ENCODE data around the gene LHFPL2. TPM values are rescaled to one million over a fixed set of nuclear protein-coding genes. Genes with fewer than 3 reads are reported as not detected.

Gene LHFPL2
- total RNA-seq, 3 donors from 2014 or later: 44.8 to 63.6 (median 50.2) TPM

- no peaks in the 10 kb centered on the region for H3K4me1 ChIP-seq (ENCODE audit: low read depth)
- no peak for ATAC-seq
- H3K4me3 ChIP-seq: no peak overlapping the region
- no peak for DNase-seq
- H3K36me3 ChIP-seq (ENCODE audit: low read depth): no peaks in the 10 kb centered on the region
- intact Hi-C loops (cut with DNase I, micrococcal nuclease): no loop called here
- no peak for TF ChIP-seq CTCF (IDR thresholded peaks at IDR 0.05)
- no peaks in the 10 kb centered on the region for H3K9me3 ChIP-seq
Observed at GRCh38 chr5:78554670-78555069, 93.9 kb downstream of the LHFPL2 start.

DNA sequence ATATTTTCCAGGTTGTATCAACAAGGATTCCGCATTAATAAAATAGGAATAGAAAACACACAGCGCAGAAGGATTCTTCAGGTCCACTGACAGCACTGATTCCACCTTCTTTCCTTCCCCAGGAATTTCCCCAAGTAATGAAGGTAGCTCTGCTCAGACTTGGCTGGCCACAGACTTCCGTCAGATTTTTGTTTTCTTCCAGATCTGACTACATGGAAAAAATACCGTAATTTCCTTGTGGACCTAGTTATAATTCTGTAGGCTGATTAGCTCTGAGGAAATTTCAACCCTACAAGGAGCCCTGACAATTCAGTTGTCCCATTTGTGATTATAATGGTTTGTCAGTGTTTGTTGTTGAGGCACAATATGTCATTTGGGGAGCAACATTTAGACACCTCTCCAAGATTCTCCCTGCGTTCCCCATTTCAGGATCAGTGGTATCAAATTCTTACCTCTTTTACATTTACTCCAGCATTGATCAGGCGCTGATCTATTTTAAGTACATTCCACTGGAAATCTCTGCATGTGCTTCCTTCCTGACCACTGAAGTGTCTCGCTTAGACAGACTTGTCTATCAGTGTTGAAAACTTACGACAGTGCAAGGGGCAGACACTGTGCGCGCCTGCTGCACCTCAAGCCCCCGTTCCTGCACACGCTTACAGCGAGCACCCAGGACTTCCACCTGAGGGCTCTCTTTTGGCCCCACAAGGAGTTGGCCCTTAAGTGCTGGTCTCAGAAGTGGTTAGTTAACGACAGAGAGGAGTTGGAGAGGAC lies 94.8 kb downstream of the LHFPL2 start:
- ATAC-seq: no peak
- H3K36me3 ChIP-seq (ENCODE audit: low read depth): no peaks in the 10 kb centered on the region

GRCh38 chr5:78552729-78553342 lies 95.7 kb downstream of the LHFPL2 start:
- no peaks in the 10 kb centered on the region for H3K36me3 ChIP-seq (ENCODE audit: low read depth)
- no peak overlapping the region for H3K4me3 ChIP-seq
- no peaks in the 10 kb centered on the region for H3K4me1 ChIP-seq (ENCODE audit: low read depth)
- no peak for DNase-seq
- no peaks in the 10 kb centered on the region for H3K9me3 ChIP-seq
- TF ChIP-seq CTCF (IDR thresholded peaks at IDR 0.05): no peak
- intact Hi-C loops (cut with DNase I, micrococcal nuclease): no loop called here
- ATAC-seq: no peak

More for the DNA sequence above, 94.8 kb downstream of the LHFPL2 start:
- Histone ChIP-seq H3K4me1 (ENCODE audit: low read depth) (no peaks in the 10 kb centered on the region), H3K9me3 (no peaks in the 10 kb centered on the region), H3K4me3 (no peak overlapping the region)
- no peak for TF ChIP-seq CTCF (IDR thresholded peaks at IDR 0.05)
- DNase-seq: no peak
- intact Hi-C loops (cut with DNase I, micrococcal nuclease): no loop called here

DNA sequence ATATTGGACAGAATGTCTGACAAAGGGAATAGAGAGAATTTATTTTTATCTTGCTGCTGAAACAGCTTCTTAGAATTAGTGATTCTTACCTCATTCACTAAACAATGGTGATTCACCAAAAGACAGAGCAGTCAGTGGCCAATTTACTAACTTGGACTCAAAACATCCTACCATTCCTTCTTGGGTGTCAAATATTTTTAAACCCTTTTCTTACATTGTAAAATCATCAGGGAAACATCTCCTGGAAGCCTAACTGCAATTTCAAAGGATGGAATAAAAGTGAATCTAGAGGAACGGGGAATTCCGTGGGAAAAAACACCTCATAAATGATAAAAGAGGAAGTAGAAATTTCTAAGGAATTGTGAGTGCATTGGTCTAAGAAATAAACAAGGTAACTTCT lies 97.7 kb downstream of the LHFPL2 start:
- intact Hi-C loops (cut with DNase I, micrococcal nuclease): no loop called here
- Histone ChIP-seq H3K4me1 (ENCODE audit: low read depth) (no peaks in the 10 kb centered on the region), H3K4me3 (no peak overlapping the region), H3K9me3 (no peaks in the 10 kb centered on the region), H3K36me3 (ENCODE audit: low read depth) (no peaks in the 10 kb centered on the region)
- no peak for TF ChIP-seq CTCF (IDR thresholded peaks at IDR 0.05)
- ATAC-seq: no peak
- DNase-seq: no peak

DNA sequence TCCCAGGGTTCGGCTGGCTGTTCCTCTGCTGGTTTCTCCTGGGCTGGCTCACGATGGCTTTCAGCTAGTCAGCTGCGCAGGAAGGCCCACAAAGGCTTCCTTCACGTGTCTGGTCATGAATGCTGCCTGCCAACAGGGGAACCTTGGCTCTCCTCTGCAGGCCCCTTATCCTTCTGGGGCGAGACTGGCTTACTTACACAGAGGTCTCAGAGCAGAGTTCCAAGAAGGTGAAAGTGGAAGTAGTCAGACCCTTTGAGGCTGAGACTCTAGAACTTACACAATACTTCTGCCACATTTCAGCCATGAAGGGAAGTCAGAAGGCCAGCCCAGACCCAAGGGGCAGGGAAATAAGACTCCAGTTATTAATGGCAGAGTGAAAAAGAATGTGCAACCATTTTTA lies 99.5 kb downstream of the LHFPL2 start:
- no peak for TF ChIP-seq CTCF (IDR thresholded peaks at IDR 0.05)
- intact Hi-C loops (cut with DNase I, micrococcal nuclease): loop anchor here in 1 of 2 donors (10.0 kb wide), 1 partner anchor 356 kb away; no protein-coding TSS in a partner anchor
- H3K9me3 ChIP-seq: no peaks in the 10 kb centered on the region
- no peak overlapping the region for H3K4me3 ChIP-seq
- no peaks in the 10 kb centered on the region for H3K4me1 ChIP-seq (ENCODE audit: low read depth)
- DNase-seq (no peak), ATAC-seq (peak; percentile 26)
- no peaks in the 10 kb centered on the region for H3K36me3 ChIP-seq (ENCODE audit: low read depth)

Data from mucosa of descending colon (tissue), 3 donors.